Ishikawa (cell line): ENCODE data around the gene TTLL13.

Source experiments
- CEBPB ChIP-seq: IDR thresholded peaks from 2 replicates; pipeline ENCODE4 v1.6.1; 2012
- FOXM1 ChIP-seq: IDR thresholded peaks from 2 replicates; pipeline ENCODE4 v1.6.1; 2012; ENCODE audit warnings: low read depth, borderline replicate concordance
- TAF1 ChIP-seq: IDR thresholded peaks from 2 replicates; pipeline ENCODE4 v1.6.1; 2012; ENCODE audit warnings: low read depth, mild to moderate bottlenecking
- TF ChIP-seq, protein P1 (sequence below): IDR thresholded peaks from 2 replicates; pipeline ENCODE4 v1.6.1; 2012
- TF ChIP-seq, protein P2 (sequence below): IDR thresholded peaks from 2 replicates; pipeline ENCODE4 v1.6.1; 2012

DNA sequence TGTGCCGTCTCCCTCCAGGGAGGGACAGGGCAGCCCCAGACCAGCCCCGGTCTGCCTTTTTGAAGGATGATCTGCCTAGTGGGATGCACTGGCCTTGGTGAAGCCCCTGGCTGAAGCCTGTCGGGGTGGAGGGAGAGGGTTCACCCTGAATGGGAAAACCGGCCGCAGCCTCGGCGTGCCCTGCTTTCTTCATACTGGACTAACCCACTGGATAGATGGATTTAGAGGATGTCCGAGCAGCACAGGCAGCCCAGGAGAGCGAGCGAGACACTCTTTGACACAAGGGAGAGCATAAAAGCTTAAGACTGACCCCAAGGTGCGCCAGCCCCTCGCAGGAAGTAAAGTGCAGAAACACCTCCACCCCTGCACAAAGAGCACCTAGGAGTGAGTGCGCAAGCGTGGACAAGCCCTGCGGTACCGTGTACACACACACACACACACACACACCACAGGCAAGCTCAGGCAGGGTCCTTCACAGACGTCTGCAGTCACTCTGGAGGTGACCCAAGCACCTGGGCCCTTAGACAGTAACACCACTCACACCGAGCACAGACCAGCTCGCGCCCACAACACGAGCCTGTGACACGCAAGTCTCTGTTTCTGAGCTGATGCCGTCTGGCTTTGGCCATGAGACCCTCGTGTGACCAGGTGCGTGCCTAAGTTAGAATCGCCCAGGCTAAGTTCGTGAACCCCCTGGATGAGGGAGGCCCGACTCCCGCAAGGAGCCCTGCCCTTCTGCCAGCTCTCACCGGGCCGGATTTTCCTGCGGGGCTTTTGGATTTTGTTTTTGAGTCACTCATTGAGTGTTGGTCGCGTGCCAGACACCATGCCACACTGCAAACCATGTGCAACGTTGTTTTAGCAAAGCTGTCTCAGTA lies 36.9 kb upstream of the TTLL13 start:
- TF ChIP-seq, protein P1, sequence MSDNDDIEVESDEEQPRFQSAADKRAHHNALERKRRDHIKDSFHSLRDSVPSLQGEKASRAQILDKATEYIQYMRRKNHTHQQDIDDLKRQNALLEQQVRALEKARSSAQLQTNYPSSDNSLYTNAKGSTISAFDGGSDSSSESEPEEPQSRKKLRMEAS: no peak
- TF ChIP-seq TAF1: no peak
- TF ChIP-seq, protein P2, sequence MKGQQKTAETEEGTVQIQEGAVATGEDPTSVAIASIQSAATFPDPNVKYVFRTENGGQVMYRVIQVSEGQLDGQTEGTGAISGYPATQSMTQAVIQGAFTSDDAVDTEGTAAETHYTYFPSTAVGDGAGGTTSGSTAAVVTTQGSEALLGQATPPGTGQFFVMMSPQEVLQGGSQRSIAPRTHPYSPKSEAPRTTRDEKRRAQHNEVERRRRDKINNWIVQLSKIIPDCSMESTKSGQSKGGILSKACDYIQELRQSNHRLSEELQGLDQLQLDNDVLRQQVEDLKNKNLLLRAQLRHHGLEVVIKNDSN: no peak
- no peak for TF ChIP-seq FOXM1
- no peak for TF ChIP-seq CEBPB
